IMR-90 (cell line): ENCODE measurements around the gene STMN1. TPM values are rescaled to one million over a fixed set of nuclear protein-coding genes. Genes with fewer than 3 reads are reported as not detected.

Experiments
- ATAC-seq: fragments of 200-7000 bp; cut with Tn5 transposase; 2 replicates; pipeline ENCODE4 v1.9.1; 2020; ENCODE audit warnings: low read depth, mild to moderate bottlenecking, moderate library complexity
- BruUV-seq: library from RNA; stranded (reverse); fragments of 400-500 nt; replicated peaks from 2 replicates; lab custom pipeline; 2021; lab: Mats Ljungman, UMichigan
- CTCF ChIA-PET: fragments of 300-600 bp; formaldehyde crosslinking; extraction: SDS; loops from one replicate; lab custom pipeline; 2021; ENCODE audit warnings: antibody characterized with exemption; lab: Yijun Ruan, JAX
- POLR2A ChIA-PET: fragments of 300-600 bp; sonication (Branson Sonifier 250); formaldehyde crosslinking; loops from one replicate; lab custom pipeline; 2022; ENCODE audit warnings: antibody characterized with exemption; ENCODE audit not compliant: unreplicated experiment; lab: Charles Lee
- DNase-seq: peaks from one replicate; pipeline ENCODE4 v3.0.0; 2013
- H2AFZ ChIP-seq: replicated peaks from 2 replicates; pipeline ENCODE3; 2013; ENCODE audit warnings: low read length, mild to moderate bottlenecking; ENCODE audit not compliant: poor library complexity
- H2AK5ac ChIP-seq: 2 replicates; pipeline ENCODE4 v1.6.1; 2013; ENCODE audit warnings: low read depth, low read length, inconsistent platforms
- H2AK9ac ChIP-seq: replicated peaks from 2 replicates; pipeline ENCODE3; 2013; ENCODE audit warnings: mild to moderate bottlenecking, low read depth, low read length, moderate library complexity; ENCODE audit not compliant: poor library complexity
- H2BK120ac ChIP-seq: 2 replicates; pipeline ENCODE4 v1.6.1; 2013; ENCODE audit warnings: low read depth, low read length, inconsistent platforms
- H2BK15ac ChIP-seq: 3 replicates; pipeline ENCODE4 v1.6.1; 2013; ENCODE audit warnings: low read depth, low read length, inconsistent platforms
- H2BK20ac ChIP-seq: 2 replicates; pipeline ENCODE4 v1.6.1; 2013; ENCODE audit warnings: low read depth, mild to moderate bottlenecking, inconsistent platforms, low read length, moderate library complexity
- H2BK5ac ChIP-seq: 2 replicates; pipeline ENCODE4 v1.6.1; 2013; ENCODE audit warnings: mild to moderate bottlenecking, low read depth, low read length, inconsistent platforms; ENCODE audit not compliant: poor library complexity, severe bottlenecking
- H3K14ac ChIP-seq: replicated peaks from 2 replicates; pipeline ENCODE4 v1.6.1; 2013; ENCODE audit warnings: low read depth, low read length, inconsistent platforms
- H3K18ac ChIP-seq: 2 replicates; pipeline ENCODE4 v1.6.1; 2013; ENCODE audit warnings: low read depth, low read length, control low read depth
- H3K23ac ChIP-seq: 2 replicates; pipeline ENCODE4 v1.6.1; 2013; ENCODE audit warnings: low read depth, low read length, inconsistent platforms
- H3K27ac ChIP-seq: 2 replicates; pipeline ENCODE4 v1.5.1; 2013; ENCODE audit warnings: mild to moderate bottlenecking, control low read depth, low read length; ENCODE audit not compliant: insufficient read depth
- H3K27me3 ChIP-seq: 2 replicates; pipeline ENCODE4 v1.6.1; 2013; ENCODE audit warnings: low read length; ENCODE audit not compliant: control insufficient read depth, insufficient read depth
- H3K36me3 ChIP-seq: 2 replicates; pipeline ENCODE4 v1.6.1; 2013; ENCODE audit warnings: low read length, mixed read lengths; ENCODE audit not compliant: control insufficient read depth, insufficient read depth
- H3K4ac ChIP-seq: 2 replicates; pipeline ENCODE4 v1.6.1; 2013; ENCODE audit warnings: low read depth, low read length, inconsistent platforms
- H3K4me1 ChIP-seq: 2 replicates; pipeline ENCODE4 v1.6.1; 2013; ENCODE audit warnings: low read length, mixed read lengths; ENCODE audit not compliant: control insufficient read depth, insufficient read depth
- H3K4me2 ChIP-seq: 2 replicates; pipeline ENCODE4 v1.6.1; 2013; ENCODE audit warnings: low read depth, mild to moderate bottlenecking, control low read depth, low read length, moderate library complexity
- H3K4me3 ChIP-seq: 2 replicates; pipeline ENCODE4 v1.5.1; 2013; ENCODE audit warnings: low read depth, mild to moderate bottlenecking, control low read depth, low read length, moderate library complexity; ENCODE audit not compliant: insufficient read depth
- H3K56ac ChIP-seq: 2 replicates; pipeline ENCODE4 v1.6.1; 2013; ENCODE audit warnings: low read length, inconsistent platforms; ENCODE audit not compliant: insufficient read depth; ENCODE audit errors: extremely low read depth
- H3K79me1 ChIP-seq, 2 experiments: 2 replicates each; pipeline ENCODE4 v1.6.1; 2013; ENCODE audit warnings: low read length in 2 of 2, inconsistent platforms in 1 of 2, low read depth in 1 of 2
- H3K9ac ChIP-seq: 2 replicates; pipeline ENCODE4 v1.6.1; 2013; ENCODE audit warnings: low read depth, low read length, control low read depth
- H3K9me1 ChIP-seq: 2 replicates; pipeline ENCODE4 v1.6.1; 2013; ENCODE audit warnings: low read length, inconsistent platforms; ENCODE audit not compliant: insufficient read depth
- H3K9me3 ChIP-seq: 2 replicates; pipeline ENCODE4 v1.6.1; 2013; ENCODE audit warnings: low read length; ENCODE audit not compliant: control insufficient read depth, insufficient read depth
- H4K20me1 ChIP-seq: 2 replicates; pipeline ENCODE4 v1.6.1; 2013; ENCODE audit warnings: low read length, inconsistent platforms; ENCODE audit not compliant: insufficient read depth
- H4K5ac ChIP-seq: 2 replicates; pipeline ENCODE4 v1.6.1; 2013; ENCODE audit warnings: mild to moderate bottlenecking, low read depth, low read length, control low read depth
- H4K8ac ChIP-seq, 2 experiments: 2 replicates each; pipeline ENCODE4 v1.6.1; 2013; ENCODE audit warnings: low read depth in 2 of 2, low read length in 2 of 2, control low read depth in 1 of 2, inconsistent platforms in 1 of 2
- H4K91ac ChIP-seq: 2 replicates; pipeline ENCODE4 v1.6.1; 2013; ENCODE audit warnings: low read depth, low read length, inconsistent platforms; ENCODE audit not compliant: insufficient read depth
- CHD1 ChIP-seq: IDR thresholded peaks from 2 replicates; pipeline ENCODE4 v1.6.1; 2012; ENCODE audit warnings: low read depth, low read length, improper control_type of control experiment
- MAFK ChIP-seq: IDR thresholded peaks from 2 replicates; pipeline ENCODE4 v1.6.1; 2012; ENCODE audit warnings: low read depth, low read length, improper control_type of control experiment
- MAZ ChIP-seq: IDR thresholded peaks from 2 replicates; pipeline ENCODE4 v1.6.1; 2012; ENCODE audit warnings: low read depth, mild to moderate bottlenecking, low read length, improper control_type of control experiment, moderate library complexity, borderline replicate concordance
- NFE2L2 ChIP-seq: fragments of 150-350 bp; IDR thresholded peaks from 2 replicates; pipeline ENCODE4 v1.6.1; 2016; ENCODE audit warnings: low read depth, mild to moderate bottlenecking, low read length
- RFX5 ChIP-seq: IDR thresholded peaks from 2 replicates; pipeline ENCODE4 v1.8.0; 2012; ENCODE audit warnings: low read depth, mild to moderate bottlenecking, low read length, moderate library complexity
- WGBS, 2 experiments: methylation state at CpG; one replicate each; pipeline versions ENCODE4 v1.1.5 to v1.1.7; 2013; ENCODE audit warnings: missing lambda C conversion rate in 2 of 2; ENCODE audit not compliant: insufficient read length in 1 of 2; ENCODE audit errors: extremely low coverage in 2 of 2; 5-methylcytosine and 5-hydroxymethylcytosine counted together
- dilution Hi-C: fragments of 300-500 bp; cut with HindIII; formaldehyde crosslinking; loops from one replicate; pipeline ENCODE4 v1.14.3; 2018; ENCODE audit warnings: low sequenced_read_pairs; ENCODE audit not compliant: unreplicated experiment
- in situ Hi-C: fragments of 300-500 bp; cut with MboI; formaldehyde crosslinking; loops from 3 replicates; pipeline ENCODE4 v1.14.3; 2019; ENCODE audit warnings: low sequenced_read_pairs, inconsistent platforms, mixed read lengths
- intact Hi-C: fragments of 100-400 bp; cut with micrococcal nuclease; formaldehyde crosslinking; loops from 2 replicates; pipeline ENCODE4 v1.10.0; 2022
- polyA plus RNA-seq, 3 experiments: library from polyadenylated mRNA; depleted of rRNA; stranded (reverse); fragments of >200 nt; gene quantifications; 2 replicates each; pipeline ENCODE4 v1.2.3, GENCODE V29; 2012; ENCODE audit warnings: low replicate concordance in 1 of 3
- total RNA-seq: library from RNA; depleted of rRNA; stranded (reverse); fragments of >200 nt; gene quantifications from 2 replicates; pipeline ENCODE4 v1.2.3, GENCODE V29; 2012

STMN1 gene
- total and polyA plus RNA-seq, 2 of the 4 experiments (the other 2 are of a cell fraction), result 93.0 to 273 TPM

DNA sequence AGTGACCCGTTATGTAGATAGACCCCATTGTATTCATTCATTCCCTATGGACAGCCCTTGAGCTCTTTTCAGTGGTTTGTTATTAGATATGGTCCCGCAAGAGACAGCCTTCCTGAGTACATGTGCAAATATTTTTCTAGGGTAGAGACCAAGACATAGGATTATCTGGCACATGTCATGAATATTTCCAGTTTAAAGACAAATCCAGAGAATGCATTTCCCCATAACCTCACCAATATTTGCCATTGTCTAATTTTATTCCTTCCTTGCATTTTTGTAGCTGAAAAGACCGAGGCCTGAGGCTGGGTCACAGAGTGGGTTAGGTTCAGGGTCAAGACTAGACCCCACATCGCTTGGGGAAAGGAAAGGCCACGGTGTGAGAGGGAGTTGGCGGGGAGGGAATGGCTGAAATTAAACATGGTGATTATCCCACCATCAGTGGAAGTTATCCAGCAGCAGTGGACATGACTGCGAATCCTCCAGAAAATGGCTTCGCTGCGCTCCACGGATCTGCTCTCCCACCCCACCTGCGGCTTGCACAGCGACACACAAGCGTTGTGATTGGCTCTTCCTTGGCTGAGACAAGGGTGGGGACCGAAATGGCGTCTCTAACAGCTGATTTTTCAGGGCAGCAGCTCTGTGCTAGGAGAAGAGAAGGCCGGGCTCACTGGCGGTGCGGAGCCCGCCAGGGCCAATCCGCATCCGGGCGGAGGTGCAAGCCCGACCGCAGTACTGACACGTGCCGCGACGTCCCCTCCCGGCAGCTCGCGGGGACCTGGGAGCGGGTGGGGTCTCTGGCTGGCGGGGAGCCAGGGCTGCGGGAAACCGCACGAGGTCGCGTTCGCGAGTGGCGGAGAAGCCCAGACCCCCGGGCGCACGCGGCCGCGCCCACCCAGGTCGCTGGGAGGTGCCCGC, 16.1 kb upstream of the STMN1 start:
- DNase-seq, result no peak
- no peaks in the 10 kb centered on the region; the same call in 1 of the 2 replicates for H3K9me1 ChIP-seq
- 13% methylated on average over 21 of the region's 49 CpGs; no CpG with 5 or more reads in 1 of the 2 experiments for WGBS, 2 experiments
- H3K4ac ChIP-seq, result peak overlapping the region; percentile 24
- no peak overlapping the region for H2BK5ac ChIP-seq
- intact Hi-C loops, result no loop called here
- H3K18ac ChIP-seq, result no peak overlapping the region
- 0 out of 2 replicates have a peak overlapping the region, but pooled peaks have one; percentile 4 for H4K91ac ChIP-seq
- H3K4me3 ChIP-seq, result peak overlapping the region; percentile 36
- peak overlapping the region; percentile 59 for H2AK9ac ChIP-seq
- peak; percentile 66 for ATAC-seq
- dilution Hi-C loops, result no loop called here
- no peaks in the 10 kb centered on the region for H3K36me3 ChIP-seq
- peak overlapping the region; percentile 53 for H3K4me2 ChIP-seq
- no peak overlapping the region for H3K56ac ChIP-seq
- peaks cover 10% of the 10 kb centered on the region for H3K4me1 ChIP-seq
- TF ChIP-seq MAZ (no peak), RFX5 (no peak), NFE2L2 (no peak), CHD1 (no peak), MAFK (no peak)
- H3K14ac ChIP-seq, result peak overlapping the region; percentile 41; the same call in 1 of the 2 replicates
- H2BK120ac ChIP-seq, result peak overlapping the region; percentile 49; the same call in 1 of the 2 replicates
- no peaks in the 10 kb centered on the region for H4K20me1 ChIP-seq
- peak overlapping the region; percentile 16; the same call in 1 of the 2 replicates for H2AK5ac ChIP-seq
- H3K79me1 ChIP-seq, result no peaks in the 10 kb centered on the region
- H4K5ac ChIP-seq, result no peak overlapping the region
- H3K9me3 ChIP-seq, result no peaks in the 10 kb centered on the region
- H2BK20ac ChIP-seq, result no peak overlapping the region
- H2BK15ac ChIP-seq, result no peak overlapping the region; the same call in 2 of the 3 replicates
- peak overlapping the region; percentile 14 for H3K23ac ChIP-seq
- ChIA-PET CTCF (interaction anchor here (0.7 to 1.3 kb wide), 3 partner anchors 10 to 27 kb away, joined by 3 to 4 read pairs (median 3); no protein-coding TSS in a partner anchor), POLR2A (no interaction called here)
- no TSS peak for BruUV-seq
- in situ Hi-C loops, result no loop called here
- H3K9ac ChIP-seq, result no peak overlapping the region; the same call in 1 of the 2 replicates
- peaks cover 13% of the 10 kb centered on the region for H3K27me3 ChIP-seq
- peak overlapping the region; percentile 68 to 91; a peak in 3 of 4 replicates for H4K8ac ChIP-seq
- H3K27ac ChIP-seq, result no peak overlapping the region
- peak overlapping the region; percentile 91 for H2AFZ ChIP-seq
